ENCODE measurements around the gene KRT84. TPM values are rescaled to one million over a fixed set of nuclear protein-coding genes. Genes with fewer than 3 reads are reported as not detected.

Gene KRT84
- polyA plus RNA-seq, 1 donor from 2014 or later = not detected

- H4K20me1 ChIP-seq (ENCODE audit: insufficient read depth) = no peaks in the 10 kb centered on the region
- no peak overlapping the region for H3K9ac ChIP-seq (ENCODE audit: low read length)
- no peaks in the 10 kb centered on the region for H3K9me2 ChIP-seq (ENCODE audit: insufficient read depth, low read length)
- no peak overlapping the region for H3K27ac ChIP-seq (ENCODE audit: low read length)
- H3K36me3 ChIP-seq (ENCODE audit: insufficient read depth, low read length) = no peaks in the 10 kb centered on the region
- no peak for TF ChIP-seq EZH2 (IDR thresholded peaks at IDR 0.05; ENCODE audit: borderline replicate concordance, insufficient read depth, low read length, poor library complexity, severe bottlenecking)
- no peak for TF ChIP-seq RAD21 (conservative IDR thresholded peaks at IDR 0.05)
- TF ChIP-seq POLR2AphosphoS5 (IDR thresholded peaks at IDR 0.05) = no peak
- TF ChIP-seq CTCF (IDR thresholded peaks at IDR 0.05; ENCODE audit: poor library complexity, severe bottlenecking) = no peak
- no peak for TF ChIP-seq MXI1 (conservative IDR thresholded peaks at IDR 0.05; ENCODE audit: poor library complexity, severe bottlenecking)
- no peak for TF ChIP-seq SMC3 (conservative IDR thresholded peaks at IDR 0.05; ENCODE audit: poor library complexity)
- TF ChIP-seq REST (IDR thresholded peaks at IDR 0.05; ENCODE audit: borderline replicate concordance) = no peak
- TF ChIP-seq EP300 (conservative IDR thresholded peaks at IDR 0.05; ENCODE audit: poor library complexity, severe bottlenecking) = no peak
- no peak for TF ChIP-seq TAF1 (IDR thresholded peaks at IDR 0.05; ENCODE audit: low read depth)
- no peaks in the 10 kb centered on the region for H3F3A ChIP-seq (ENCODE audit: insufficient read depth, low read length, poor library complexity, severe bottlenecking)
- H3K4me3 ChIP-seq (ENCODE audit: low read length) = no peak overlapping the region
- H3K27me3 ChIP-seq (ENCODE audit: insufficient read depth, low read depth, low read length) = no peaks in the 10 kb centered on the region
- no peaks in the 10 kb centered on the region for H3K79me2 ChIP-seq (replicated peaks; ENCODE audit: insufficient read depth, low read length)
- H3K4me2 ChIP-seq (ENCODE audit: low read length) = no peak overlapping the region
- H3K9me3 ChIP-seq (ENCODE audit: low read length) = no peaks in the 10 kb centered on the region
- H2AFZ ChIP-seq (ENCODE audit: low read depth, low read length) = no peak overlapping the region
Observed at GRCh38 chr12:52382854-52383253, 2.6 kb downstream of the KRT84 start.

- no peak overlapping the region for H3K4me2 ChIP-seq (ENCODE audit: low read length)
- H2AFZ ChIP-seq (ENCODE audit: low read depth, low read length) = no peak overlapping the region
Observed at GRCh38 chr12:52381206-52381605, 4.2 kb downstream of the KRT84 start.

More at GRCh38 chr12:52381206-52381605, 4.2 kb downstream of the KRT84 start:
- Histone ChIP-seq H3F3A (ENCODE audit: insufficient read depth, low read length, poor library complexity, severe bottlenecking) (no peaks in the 10 kb centered on the region), H4K20me1 (ENCODE audit: insufficient read depth) (no peaks in the 10 kb centered on the region), H3K36me3 (ENCODE audit: insufficient read depth, low read length) (no peaks in the 10 kb centered on the region), H3K27me3 (ENCODE audit: insufficient read depth, low read depth, low read length) (no peaks in the 10 kb centered on the region), H3K27ac (ENCODE audit: low read length) (no peak overlapping the region), H3K9ac (ENCODE audit: low read length) (no peak overlapping the region), H3K9me2 (ENCODE audit: insufficient read depth, low read length) (no peaks in the 10 kb centered on the region), H3K9me3 (ENCODE audit: low read length) (no peaks in the 10 kb centered on the region), H3K79me2 (replicated peaks; ENCODE audit: insufficient read depth, low read length) (no peaks in the 10 kb centered on the region), H3K4me3 (ENCODE audit: low read length) (no peak overlapping the region)
- TF ChIP-seq CTCF (IDR thresholded peaks at IDR 0.05; ENCODE audit: poor library complexity, severe bottlenecking) = no peak
- TF ChIP-seq REST (IDR thresholded peaks at IDR 0.05; ENCODE audit: borderline replicate concordance) = no peak
- no peak for TF ChIP-seq SMC3 (conservative IDR thresholded peaks at IDR 0.05; ENCODE audit: poor library complexity)
- no peak for TF ChIP-seq EP300 (conservative IDR thresholded peaks at IDR 0.05; ENCODE audit: poor library complexity, severe bottlenecking)
- TF ChIP-seq TAF1 (IDR thresholded peaks at IDR 0.05; ENCODE audit: low read depth) = no peak
- no peak for TF ChIP-seq EZH2 (IDR thresholded peaks at IDR 0.05; ENCODE audit: borderline replicate concordance, insufficient read depth, low read length, poor library complexity, severe bottlenecking)
- TF ChIP-seq MXI1 (conservative IDR thresholded peaks at IDR 0.05; ENCODE audit: poor library complexity, severe bottlenecking) = no peak
- TF ChIP-seq RAD21 (conservative IDR thresholded peaks at IDR 0.05) = no peak
- TF ChIP-seq POLR2AphosphoS5 (IDR thresholded peaks at IDR 0.05) = no peak
